Stimulated activated CD4-positive, alpha-beta T cell treated with anti-CD3 and anti-CD28 coated beads, TNF-alpha, amount 100 ng/mL, for 4 hours (primary cell): ENCODE data around the gene HDLBP.

Experiments
- DNase-seq, 3 experiments: peaks; one replicate each; pipeline ENCODE4 v3.0.0-alpha.2; 2020; ENCODE audit warnings: low read depth in 3 of 3

The HDLBP gene

GRCh38 chr2:241249654-241250053 is 65.8 kb downstream of the HDLBP start:
- DNase-seq: no peak

GRCh38 chr2:241248897-241249296 is 66.6 kb downstream of the HDLBP start:
- DNase-seq: no peak

- DNase-seq: no peak
Observed at GRCh38 chr2:241248289-241248688, 67.2 kb downstream of the HDLBP start.

- no peak for DNase-seq
Observed at GRCh38 chr2:241244368-241244767, 71.1 kb downstream of the HDLBP start.

GRCh38 chr2:241242306-241242705 is 73.2 kb downstream of the HDLBP start:
- no peak for DNase-seq

GRCh38 chr2:241241669-241242068 is 73.8 kb downstream of the HDLBP start:
- no peak for DNase-seq

- DNase-seq: no peak
Observed at GRCh38 chr2:241240320-241241004, 75.0 kb downstream of the HDLBP start.

- no peak for DNase-seq
Observed at GRCh38 chr2:241239552-241240202, 75.8 kb downstream of the HDLBP start.

GRCh38 chr2:241238693-241239198 is 76.7 kb downstream of the HDLBP start:
- DNase-seq: no peak

- DNase-seq: no peak
Observed at GRCh38 chr2:241237949-241238371, 77.5 kb downstream of the HDLBP start.

- DNase-seq: no peak
Observed at GRCh38 chr2:241237047-241237446, 78.4 kb downstream of the HDLBP start.

GRCh38 chr2:241235859-241236593 is 79.4 kb downstream of the HDLBP start:
- no peak for DNase-seq

GRCh38 chr2:241234962-241235740 is 80.3 kb downstream of the HDLBP start:
- no peak for DNase-seq

- no peak for DNase-seq
Observed at GRCh38 chr2:241234066-241234790, 81.2 kb downstream of the HDLBP start.

GRCh38 chr2:241232736-241233575 is 82.5 kb downstream of the HDLBP start:
- no peak for DNase-seq

GRCh38 chr2:241230435-241230834 is 85.0 kb downstream of the HDLBP start:
- DNase-seq: no peak

GRCh38 chr2:241229563-241230401 is 85.7 kb downstream of the HDLBP start:
- no peak for DNase-seq

GRCh38 chr2:241228860-241229516 is 86.5 kb downstream of the HDLBP start:
- DNase-seq: no peak
